ENCODE measurements around the gene MZF1. TPM values are rescaled to one million over a fixed set of nuclear protein-coding genes. Genes with fewer than 3 reads are reported as not detected.

Gene MZF1
- total and polyA plus RNA-seq, 2 experiments from 2014 or later, result 10.2 to 21.8 TPM

DNA sequence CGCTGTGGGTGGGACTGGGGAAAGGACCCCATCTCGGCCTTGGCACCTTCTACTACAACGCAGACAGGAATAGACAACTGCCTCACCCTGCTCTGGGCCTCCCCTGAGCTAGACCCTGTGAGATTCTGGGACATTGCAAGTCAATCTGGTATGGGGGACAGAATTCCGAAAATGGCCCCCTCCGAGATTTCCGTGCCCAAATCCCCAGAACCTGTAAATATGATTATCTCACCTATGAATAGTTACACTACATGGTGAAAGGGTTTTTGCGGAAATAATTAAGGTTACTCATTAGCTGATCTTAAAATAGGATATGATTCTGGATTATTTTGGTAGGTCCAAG, 52.9 kb downstream of the MZF1 start (continued):
- TF ChIP-seq, protein P1, sequence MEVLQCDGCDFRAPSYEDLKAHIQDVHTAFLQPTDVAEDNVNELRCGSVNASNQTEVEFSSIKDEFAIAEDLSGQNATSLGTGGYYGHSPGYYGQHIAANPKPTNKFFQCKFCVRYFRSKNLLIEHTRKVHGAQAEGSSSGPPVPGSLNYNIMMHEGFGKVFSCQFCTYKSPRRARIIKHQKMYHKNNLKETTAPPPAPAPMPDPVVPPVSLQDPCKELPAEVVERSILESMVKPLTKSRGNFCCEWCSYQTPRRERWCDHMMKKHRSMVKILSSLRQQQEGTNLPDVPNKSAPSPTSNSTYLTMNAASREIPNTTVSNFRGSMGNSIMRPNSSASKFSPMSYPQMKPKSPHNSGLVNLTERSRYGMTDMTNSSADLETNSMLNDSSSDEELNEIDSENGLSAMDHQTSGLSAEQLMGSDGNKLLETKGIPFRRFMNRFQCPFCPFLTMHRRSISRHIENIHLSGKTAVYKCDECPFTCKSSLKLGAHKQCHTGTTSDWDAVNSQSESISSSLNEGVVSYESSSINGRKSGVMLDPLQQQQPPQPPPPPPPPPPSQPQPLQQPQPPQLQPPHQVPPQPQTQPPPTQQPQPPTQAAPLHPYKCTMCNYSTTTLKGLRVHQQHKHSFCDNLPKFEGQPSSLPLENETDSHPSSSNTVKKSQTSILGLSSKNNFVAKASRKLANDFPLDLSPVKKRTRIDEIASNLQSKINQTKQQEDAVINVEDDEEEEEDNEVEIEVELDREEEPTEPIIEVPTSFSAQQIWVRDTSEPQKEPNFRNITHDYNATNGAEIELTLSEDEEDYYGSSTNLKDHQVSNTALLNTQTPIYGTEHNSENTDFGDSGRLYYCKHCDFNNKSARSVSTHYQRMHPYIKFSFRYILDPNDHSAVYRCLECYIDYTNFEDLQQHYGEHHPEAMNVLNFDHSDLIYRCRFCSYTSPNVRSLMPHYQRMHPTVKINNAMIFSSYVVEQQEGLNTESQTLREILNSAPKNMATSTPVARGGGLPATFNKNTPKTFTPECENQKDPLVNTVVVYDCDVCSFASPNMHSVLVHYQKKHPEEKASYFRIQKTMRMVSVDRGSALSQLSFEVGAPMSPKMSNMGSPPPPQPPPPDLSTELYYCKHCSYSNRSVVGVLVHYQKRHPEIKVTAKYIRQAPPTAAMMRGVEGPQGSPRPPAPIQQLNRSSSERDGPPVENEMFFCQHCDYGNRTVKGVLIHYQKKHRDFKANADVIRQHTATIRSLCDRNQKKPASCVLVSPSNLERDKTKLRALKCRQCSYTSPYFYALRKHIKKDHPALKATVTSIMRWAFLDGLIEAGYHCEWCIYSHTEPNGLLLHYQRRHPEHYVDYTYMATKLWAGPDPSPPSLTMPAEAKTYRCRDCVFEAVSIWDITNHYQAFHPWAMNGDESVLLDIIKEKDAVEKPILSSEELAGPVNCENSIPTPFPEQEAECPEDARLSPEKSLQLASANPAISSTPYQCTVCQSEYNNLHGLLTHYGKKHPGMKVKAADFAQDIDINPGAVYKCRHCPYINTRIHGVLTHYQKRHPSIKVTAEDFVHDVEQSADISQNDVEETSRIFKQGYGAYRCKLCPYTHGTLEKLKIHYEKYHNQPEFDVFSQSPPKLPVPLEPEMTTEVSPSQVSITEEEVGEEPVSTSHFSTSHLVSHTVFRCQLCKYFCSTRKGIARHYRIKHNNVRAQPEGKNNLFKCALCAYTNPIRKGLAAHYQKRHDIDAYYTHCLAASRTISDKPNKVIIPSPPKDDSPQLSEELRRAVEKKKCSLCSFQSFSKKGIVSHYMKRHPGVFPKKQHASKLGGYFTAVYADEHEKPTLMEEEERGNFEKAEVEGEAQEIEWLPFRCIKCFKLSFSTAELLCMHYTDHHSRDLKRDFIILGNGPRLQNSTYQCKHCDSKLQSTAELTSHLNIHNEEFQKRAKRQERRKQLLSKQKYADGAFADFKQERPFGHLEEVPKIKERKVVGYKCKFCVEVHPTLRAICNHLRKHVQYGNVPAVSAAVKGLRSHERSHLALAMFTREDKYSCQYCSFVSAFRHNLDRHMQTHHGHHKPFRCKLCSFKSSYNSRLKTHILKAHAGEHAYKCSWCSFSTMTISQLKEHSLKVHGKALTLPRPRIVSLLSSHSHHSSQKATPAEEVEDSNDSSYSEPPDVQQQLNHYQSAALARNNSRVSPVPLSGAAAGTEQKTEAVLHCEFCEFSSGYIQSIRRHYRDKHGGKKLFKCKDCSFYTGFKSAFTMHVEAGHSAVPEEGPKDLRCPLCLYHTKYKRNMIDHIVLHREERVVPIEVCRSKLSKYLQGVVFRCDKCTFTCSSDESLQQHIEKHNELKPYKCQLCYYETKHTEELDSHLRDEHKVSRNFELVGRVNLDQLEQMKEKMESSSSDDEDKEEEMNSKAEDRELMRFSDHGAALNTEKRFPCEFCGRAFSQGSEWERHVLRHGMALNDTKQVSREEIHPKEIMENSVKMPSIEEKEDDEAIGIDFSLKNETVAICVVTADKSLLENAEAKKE (CRISPR knock-in tag; IDR thresholded peaks at IDR 0.05), result no peak
- TF ChIP-seq JUNB (IDR thresholded peaks at IDR 0.05; ENCODE audit: unreplicated experiment) (no peak), EZH2 (IDR thresholded peaks at IDR 0.05; ENCODE audit: low read depth, unreplicated experiment) (no peak)

DNA sequence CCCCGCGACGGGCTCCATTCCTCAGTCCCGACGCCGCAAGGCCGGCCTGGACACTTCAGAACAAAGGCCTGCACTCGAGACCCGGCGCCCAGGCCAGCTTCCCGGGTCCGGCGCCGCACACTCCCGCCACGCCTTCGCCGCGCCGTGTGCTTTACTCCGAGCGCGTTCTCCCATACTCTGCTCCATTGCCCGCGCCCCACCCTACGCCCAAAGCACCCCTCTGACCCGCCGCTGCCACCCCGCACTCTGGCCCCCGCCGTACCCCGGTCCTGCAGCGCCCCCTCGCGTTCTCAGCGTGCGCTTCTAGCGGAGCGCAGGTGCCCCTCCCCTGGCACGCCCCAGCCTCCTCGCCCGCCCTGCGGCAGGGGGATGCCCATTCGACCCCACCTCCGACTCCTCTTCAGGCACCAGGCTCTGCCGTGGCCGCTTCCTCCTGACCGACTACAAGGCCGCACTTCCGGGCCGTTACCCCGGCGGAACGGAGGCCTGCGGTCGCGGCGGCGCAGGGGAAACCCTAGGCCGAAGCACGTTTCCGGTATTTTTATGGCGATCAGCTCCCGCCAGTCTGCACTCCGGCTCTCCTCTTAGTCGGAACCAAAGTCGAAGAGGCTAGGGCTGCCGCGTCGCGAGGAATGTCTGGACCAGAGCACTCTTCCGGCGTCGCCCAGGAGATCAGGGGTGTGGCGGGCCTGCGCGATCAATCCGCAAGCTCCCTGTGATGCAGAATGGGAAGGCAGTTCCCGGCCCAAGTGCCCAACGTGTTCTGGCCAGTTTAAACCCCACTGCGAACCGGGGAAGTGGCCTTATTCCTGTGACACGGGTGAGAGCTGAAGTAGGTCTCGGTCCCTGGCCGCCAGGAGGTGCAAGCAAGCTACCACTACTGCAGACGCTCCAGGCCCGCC, 53.5 kb downstream of the MZF1 start, which contains the start of gene ZBTB45:
Gene ZBTB45 (minus strand): TSS at position 456 of the 902 bp plus-strand sequence. CDS start 2,137 bp downstream, outside the sequence.
- H4K20me1 ChIP-seq (replicated peaks; ENCODE audit: insufficient read depth), result no peaks in the 10 kb centered on the region
- no peaks in the 10 kb centered on the region for H3K27me3 ChIP-seq (ENCODE audit: insufficient read depth)
- H3K36me3 ChIP-seq (ENCODE audit: insufficient read depth), result no peaks in the 10 kb centered on the region
- H3K9me2 ChIP-seq (ENCODE audit: insufficient read depth), result no peaks in the 10 kb centered on the region
- TF ChIP-seq ZNF114 (CRISPR knock-in tag; IDR thresholded peaks at IDR 0.05), result no peak
- TF ChIP-seq, protein P2, sequence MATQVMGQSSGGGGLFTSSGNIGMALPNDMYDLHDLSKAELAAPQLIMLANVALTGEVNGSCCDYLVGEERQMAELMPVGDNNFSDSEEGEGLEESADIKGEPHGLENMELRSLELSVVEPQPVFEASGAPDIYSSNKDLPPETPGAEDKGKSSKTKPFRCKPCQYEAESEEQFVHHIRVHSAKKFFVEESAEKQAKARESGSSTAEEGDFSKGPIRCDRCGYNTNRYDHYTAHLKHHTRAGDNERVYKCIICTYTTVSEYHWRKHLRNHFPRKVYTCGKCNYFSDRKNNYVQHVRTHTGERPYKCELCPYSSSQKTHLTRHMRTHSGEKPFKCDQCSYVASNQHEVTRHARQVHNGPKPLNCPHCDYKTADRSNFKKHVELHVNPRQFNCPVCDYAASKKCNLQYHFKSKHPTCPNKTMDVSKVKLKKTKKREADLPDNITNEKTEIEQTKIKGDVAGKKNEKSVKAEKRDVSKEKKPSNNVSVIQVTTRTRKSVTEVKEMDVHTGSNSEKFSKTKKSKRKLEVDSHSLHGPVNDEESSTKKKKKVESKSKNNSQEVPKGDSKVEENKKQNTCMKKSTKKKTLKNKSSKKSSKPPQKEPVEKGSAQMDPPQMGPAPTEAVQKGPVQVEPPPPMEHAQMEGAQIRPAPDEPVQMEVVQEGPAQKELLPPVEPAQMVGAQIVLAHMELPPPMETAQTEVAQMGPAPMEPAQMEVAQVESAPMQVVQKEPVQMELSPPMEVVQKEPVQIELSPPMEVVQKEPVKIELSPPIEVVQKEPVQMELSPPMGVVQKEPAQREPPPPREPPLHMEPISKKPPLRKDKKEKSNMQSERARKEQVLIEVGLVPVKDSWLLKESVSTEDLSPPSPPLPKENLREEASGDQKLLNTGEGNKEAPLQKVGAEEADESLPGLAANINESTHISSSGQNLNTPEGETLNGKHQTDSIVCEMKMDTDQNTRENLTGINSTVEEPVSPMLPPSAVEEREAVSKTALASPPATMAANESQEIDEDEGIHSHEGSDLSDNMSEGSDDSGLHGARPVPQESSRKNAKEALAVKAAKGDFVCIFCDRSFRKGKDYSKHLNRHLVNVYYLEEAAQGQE (IDR thresholded peaks at IDR 0.05; ENCODE audit: unreplicated experiment), result no peak
- peak; percentile 85 for TF ChIP-seq CREB1 (CRISPR knock-in tag; IDR thresholded peaks at IDR 0.05; ENCODE audit: low read depth)
- 0 out of 2 replicates have a peak, but pooled peaks have one; percentile 37 for TF ChIP-seq NANOG (IDR thresholded peaks at IDR 0.05; ENCODE audit: borderline replicate concordance)
- TF ChIP-seq, protein P3, sequence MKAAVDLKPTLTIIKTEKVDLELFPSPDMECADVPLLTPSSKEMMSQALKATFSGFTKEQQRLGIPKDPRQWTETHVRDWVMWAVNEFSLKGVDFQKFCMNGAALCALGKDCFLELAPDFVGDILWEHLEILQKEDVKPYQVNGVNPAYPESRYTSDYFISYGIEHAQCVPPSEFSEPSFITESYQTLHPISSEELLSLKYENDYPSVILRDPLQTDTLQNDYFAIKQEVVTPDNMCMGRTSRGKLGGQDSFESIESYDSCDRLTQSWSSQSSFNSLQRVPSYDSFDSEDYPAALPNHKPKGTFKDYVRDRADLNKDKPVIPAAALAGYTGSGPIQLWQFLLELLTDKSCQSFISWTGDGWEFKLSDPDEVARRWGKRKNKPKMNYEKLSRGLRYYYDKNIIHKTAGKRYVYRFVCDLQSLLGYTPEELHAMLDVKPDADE (IDR thresholded peaks at IDR 0.05), result peak; percentile 93
- TF ChIP-seq, protein P4, sequence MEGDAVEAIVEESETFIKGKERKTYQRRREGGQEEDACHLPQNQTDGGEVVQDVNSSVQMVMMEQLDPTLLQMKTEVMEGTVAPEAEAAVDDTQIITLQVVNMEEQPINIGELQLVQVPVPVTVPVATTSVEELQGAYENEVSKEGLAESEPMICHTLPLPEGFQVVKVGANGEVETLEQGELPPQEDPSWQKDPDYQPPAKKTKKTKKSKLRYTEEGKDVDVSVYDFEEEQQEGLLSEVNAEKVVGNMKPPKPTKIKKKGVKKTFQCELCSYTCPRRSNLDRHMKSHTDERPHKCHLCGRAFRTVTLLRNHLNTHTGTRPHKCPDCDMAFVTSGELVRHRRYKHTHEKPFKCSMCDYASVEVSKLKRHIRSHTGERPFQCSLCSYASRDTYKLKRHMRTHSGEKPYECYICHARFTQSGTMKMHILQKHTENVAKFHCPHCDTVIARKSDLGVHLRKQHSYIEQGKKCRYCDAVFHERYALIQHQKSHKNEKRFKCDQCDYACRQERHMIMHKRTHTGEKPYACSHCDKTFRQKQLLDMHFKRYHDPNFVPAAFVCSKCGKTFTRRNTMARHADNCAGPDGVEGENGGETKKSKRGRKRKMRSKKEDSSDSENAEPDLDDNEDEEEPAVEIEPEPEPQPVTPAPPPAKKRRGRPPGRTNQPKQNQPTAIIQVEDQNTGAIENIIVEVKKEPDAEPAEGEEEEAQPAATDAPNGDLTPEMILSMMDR (conservative IDR thresholded peaks at IDR 0.05; ENCODE audit: low read depth in 2 of 2), result peak; percentile 46 to 86
- TF ChIP-seq POLR2AphosphoS5 (IDR thresholded peaks at IDR 0.05; ENCODE audit: low read depth), result peak; percentile 77
- no peaks in the 10 kb centered on the region; the same call in 2 of the 3 replicates for H3K9me3 Mint-ChIP-seq
- DNase-seq (ENCODE audit: low spot score) (peak; percentile 97), ATAC-seq (peak; percentile 76)
- peaks cover 11% of the 10 kb centered on the region; the same call in 1 of the 2 replicates for H3K79me2 ChIP-seq (replicated peaks; ENCODE audit: insufficient read depth)
- H3K4me3 ChIP-seq, result peak within 1 kb of the TSS; percentile 94
- peak within 1 kb of the TSS; percentile 85 for H3K4me2 ChIP-seq
- H3K36me3 Mint-ChIP-seq (ENCODE audit: low read depth), result peaks cover 20% of the 10 kb centered on the region
- peaks cover 46% of the 10 kb centered on the region for H3K4me1 Mint-ChIP-seq
- peak within 1 kb of the TSS; percentile 86 for H3K4me3 Mint-ChIP-seq
- H3K4me1 ChIP-seq (ENCODE audit: insufficient read depth), result peaks cover 34% of the 10 kb centered on the region
- H3K27ac Mint-ChIP-seq, result peak within 1 kb of the TSS; percentile 98
- peaks cover 31% of the 10 kb centered on the region for H3F3A ChIP-seq (replicated peaks; ENCODE audit: low read depth)
- peak within 1 kb of the TSS; percentile 97 for H3K27ac ChIP-seq (ENCODE audit: low read depth)
- H2AFZ ChIP-seq, result peak within 1 kb of the TSS; percentile 93
- peaks cover 36% of the 10 kb centered on the region for H3K27me3 Mint-ChIP-seq (ENCODE audit: insufficient read depth, low read depth, poor library complexity)
